ENCODE data around the gene UBN2. TPM values are rescaled to one million over a fixed set of nuclear protein-coding genes. Genes with fewer than 3 reads are reported as not detected.

Gene UBN2
- total and polyA plus RNA-seq, 10 donors: 1.2 to 23.4 (median 18.0) TPM

DNA sequence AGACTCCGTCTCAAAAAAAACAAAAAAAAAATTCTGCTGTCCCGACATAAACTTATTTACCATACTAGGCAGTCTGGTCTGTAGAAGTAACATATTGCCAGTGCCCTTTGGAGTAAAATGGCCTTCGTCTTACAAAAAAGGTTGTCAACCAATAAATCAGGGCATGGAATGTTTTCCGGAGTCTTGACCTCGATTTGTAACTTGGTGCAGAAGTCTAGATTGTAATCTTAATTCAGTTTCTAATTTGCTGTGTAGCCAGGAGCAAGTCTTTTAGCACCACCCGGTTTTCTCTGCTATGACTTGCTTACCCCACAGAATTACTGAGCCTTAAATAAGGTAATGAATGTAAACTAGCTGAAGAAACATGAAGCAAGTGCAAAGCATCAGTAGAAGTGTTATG is 23.2 kb downstream of the UBN2 start:
- Histone ChIP-seq H3K27me3 (replicated peaks in 1 of 7) (no peaks in the 10 kb centered on the region), H3K27ac (no peak overlapping the region), H3K4me1 (no peaks in the 10 kb centered on the region), H3K4me3 (no peak overlapping the region), H3K9me3 (no peaks in the 10 kb centered on the region), H3K36me3 (peaks cover 0 to 100% (median 48%) of the 10 kb centered on the region in 6 donors)
- 83 to 94% (median 91%) methylated on average over 6 of the region's 6 CpGs for WGBS, 5 donors
- intact Hi-C loops (cut with DNase I; ENCODE audit: low total_unique reads): no loop called here
- no peak for TF ChIP-seq POLR2AphosphoS5 (IDR thresholded peaks at IDR 0.05)
- no peak for TF ChIP-seq POLR2A (IDR thresholded peaks at IDR 0.05)
- TF ChIP-seq, protein P1, sequence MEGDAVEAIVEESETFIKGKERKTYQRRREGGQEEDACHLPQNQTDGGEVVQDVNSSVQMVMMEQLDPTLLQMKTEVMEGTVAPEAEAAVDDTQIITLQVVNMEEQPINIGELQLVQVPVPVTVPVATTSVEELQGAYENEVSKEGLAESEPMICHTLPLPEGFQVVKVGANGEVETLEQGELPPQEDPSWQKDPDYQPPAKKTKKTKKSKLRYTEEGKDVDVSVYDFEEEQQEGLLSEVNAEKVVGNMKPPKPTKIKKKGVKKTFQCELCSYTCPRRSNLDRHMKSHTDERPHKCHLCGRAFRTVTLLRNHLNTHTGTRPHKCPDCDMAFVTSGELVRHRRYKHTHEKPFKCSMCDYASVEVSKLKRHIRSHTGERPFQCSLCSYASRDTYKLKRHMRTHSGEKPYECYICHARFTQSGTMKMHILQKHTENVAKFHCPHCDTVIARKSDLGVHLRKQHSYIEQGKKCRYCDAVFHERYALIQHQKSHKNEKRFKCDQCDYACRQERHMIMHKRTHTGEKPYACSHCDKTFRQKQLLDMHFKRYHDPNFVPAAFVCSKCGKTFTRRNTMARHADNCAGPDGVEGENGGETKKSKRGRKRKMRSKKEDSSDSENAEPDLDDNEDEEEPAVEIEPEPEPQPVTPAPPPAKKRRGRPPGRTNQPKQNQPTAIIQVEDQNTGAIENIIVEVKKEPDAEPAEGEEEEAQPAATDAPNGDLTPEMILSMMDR (IDR thresholded peaks at IDR 0.05 in 8 of 11, conservative IDR thresholded peaks at IDR 0.05 in 3 of 11): no peak
- no peak for DNase-seq

GRCh38 chr7:139254728-139255127 is 23.7 kb downstream of the UBN2 start:
- TF ChIP-seq POLR2A (IDR thresholded peaks at IDR 0.05): no peak
- TF ChIP-seq, protein P1 (IDR thresholded peaks at IDR 0.05 in 8 of 11, conservative IDR thresholded peaks at IDR 0.05 in 3 of 11): no peak
- TF ChIP-seq POLR2AphosphoS5 (IDR thresholded peaks at IDR 0.05): no peak
- Histone ChIP-seq H3K27ac (no peak overlapping the region), H3K9me3 (no peaks in the 10 kb centered on the region), H3K36me3 (peaks cover 0 to 100% (median 49%) of the 10 kb centered on the region in 6 donors), H3K4me3 (no peak overlapping the region), H3K27me3 (replicated peaks in 1 of 7) (no peaks in the 10 kb centered on the region), H3K4me1 (no peaks in the 10 kb centered on the region)
- intact Hi-C loops (cut with DNase I; ENCODE audit: low total_unique reads): no loop called here
- WGBS, 5 donors: 83 to 95% (median 91%) methylated on average over 4 of the region's 4 CpGs
- DNase-seq: no peak

DNA sequence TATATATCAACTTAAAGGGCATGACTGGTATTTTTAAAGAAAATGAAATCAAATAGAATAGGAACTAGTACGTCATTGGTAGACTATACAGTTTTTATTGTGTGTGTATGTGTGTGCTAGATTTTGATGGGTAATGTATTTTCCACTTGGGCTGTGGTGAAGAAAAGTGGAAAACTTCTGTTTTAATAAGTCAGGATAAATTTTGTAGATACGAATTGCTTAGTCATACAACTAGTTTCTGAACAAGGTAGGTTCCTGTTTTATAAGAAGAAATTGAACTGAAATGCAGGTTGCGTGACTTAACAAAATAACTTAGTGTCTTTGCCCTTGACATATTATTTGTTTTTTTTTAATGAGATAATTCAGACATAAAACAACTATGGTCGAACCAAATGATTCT is 24.3 kb downstream of the UBN2 start:
- TF ChIP-seq POLR2AphosphoS5 (IDR thresholded peaks at IDR 0.05): no peak
- TF ChIP-seq, protein P1 (IDR thresholded peaks at IDR 0.05 in 8 of 11, conservative IDR thresholded peaks at IDR 0.05 in 3 of 11): no peak
- no peak for TF ChIP-seq POLR2A (IDR thresholded peaks at IDR 0.05)
- Histone ChIP-seq H3K4me1 (no peaks in the 10 kb centered on the region), H3K9me3 (no peaks in the 10 kb centered on the region), H3K36me3 (peaks cover 2 to 100% (median 52%) of the 10 kb centered on the region in 6 donors), H3K27ac (no peak overlapping the region), H3K4me3 (no peak overlapping the region), H3K27me3 (replicated peaks in 1 of 7) (no peaks in the 10 kb centered on the region)
- 67 to 84% (median 75%) methylated on average over 4 of the region's 4 CpGs for WGBS, 5 donors
- intact Hi-C loops (cut with DNase I; ENCODE audit: low total_unique reads): no loop called here
- DNase-seq: no peak

- H3K4me1 ChIP-seq: no peaks in the 10 kb centered on the region
- peaks cover 4 to 100% (median 58%) of the 10 kb centered on the region in 6 donors for H3K36me3 ChIP-seq
- H3K27me3 ChIP-seq (replicated peaks in 1 of 7): no peaks in the 10 kb centered on the region
- TF ChIP-seq, protein P1 (IDR thresholded peaks at IDR 0.05 in 8 of 11, conservative IDR thresholded peaks at IDR 0.05 in 3 of 11): no peak
- no peak for TF ChIP-seq POLR2AphosphoS5 (IDR thresholded peaks at IDR 0.05)
- TF ChIP-seq POLR2A (IDR thresholded peaks at IDR 0.05): no peak
- 72 to 86% (median 79%) methylated on average over 6 of the region's 6 CpGs for WGBS, 5 donors
- H3K27ac ChIP-seq: no peak overlapping the region
- no peaks in the 10 kb centered on the region for H3K9me3 ChIP-seq
- intact Hi-C loops (cut with DNase I; ENCODE audit: low total_unique reads): no loop called here
- no peak overlapping the region for H3K4me3 ChIP-seq
- DNase-seq: no peak
Observed at GRCh38 chr7:139259142-139259541, 28.1 kb downstream of the UBN2 start.

Measured in spleen (tissue), 11 donors.